Activated CD4-positive, alpha-beta T cell treated with anti-CD3 and anti-CD28 coated beads, Interleukin-10, Interleukin-2, amounts not matched to agents 100 ng/mL and 50 ng/mL, durations not matched to agents 16 hours and 8 hours (primary cell): ENCODE data around the gene HABP2.

Experiments used
- DNase-seq: peaks from one replicate; pipeline ENCODE4 v3.0.0-alpha.2; 2020

The HABP2 gene

DNA sequence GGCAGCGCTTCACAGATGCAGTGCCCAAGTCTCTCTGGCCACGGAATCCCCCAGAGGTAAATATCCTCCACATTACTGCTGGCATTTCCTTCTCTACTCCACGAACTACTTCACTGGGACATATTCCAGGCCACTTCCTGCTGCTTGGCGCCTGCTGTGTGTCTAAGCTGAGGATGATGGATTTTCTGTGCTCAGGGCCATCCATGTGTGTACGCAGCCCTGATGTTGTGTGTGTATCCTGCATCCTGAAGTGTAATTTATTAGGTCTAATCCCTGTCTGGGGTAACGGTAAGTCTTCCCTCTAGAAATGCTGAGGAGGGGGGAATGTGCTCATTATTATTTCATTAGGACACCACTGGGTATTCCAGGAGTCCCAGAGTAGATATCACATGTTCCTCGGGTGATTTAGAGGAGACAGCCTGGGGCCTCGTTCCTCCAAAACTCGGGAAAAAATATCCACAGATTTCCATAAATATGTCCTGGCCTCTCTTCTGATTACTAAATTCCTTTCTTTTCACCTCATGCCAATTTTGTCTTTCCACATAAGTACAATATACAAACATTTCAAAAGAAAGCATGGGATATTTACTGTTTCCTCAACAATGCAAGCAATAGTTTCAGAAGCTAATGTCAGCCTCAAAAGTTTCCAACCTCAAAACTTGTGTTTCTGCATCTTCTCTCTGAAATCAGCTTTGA is 25.5 kb upstream of the HABP2 start:
- DNase-seq = no peak

DNA sequence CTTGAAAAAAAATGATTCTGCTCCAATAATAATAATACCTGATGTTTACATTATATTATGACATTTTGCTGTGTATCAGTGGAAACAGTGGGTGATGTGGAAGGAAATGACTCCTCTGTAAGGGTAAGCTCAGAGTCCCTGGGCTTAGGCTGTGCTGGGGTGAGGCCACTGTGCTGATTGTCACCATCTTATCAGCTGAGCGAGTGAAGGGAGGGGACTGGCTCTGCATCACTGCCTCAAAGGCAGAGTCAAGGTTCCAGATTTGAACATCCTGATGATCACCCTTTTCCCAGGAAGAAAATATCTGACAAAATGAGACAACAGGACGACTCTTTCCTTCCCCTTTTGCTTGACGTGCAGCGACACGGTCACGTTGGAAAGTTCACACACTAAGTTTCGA is 24.0 kb upstream of the HABP2 start:
- no peak for DNase-seq

GRCh38 chr10:113529575-113529974 is 23.3 kb upstream of the HABP2 start:
- no peak for DNase-seq

- no peak for DNase-seq
Measured at GRCh38 chr10:113530476-113530875, 22.4 kb upstream of the HABP2 start.

GRCh38 chr10:113532724-113533123 is 20.1 kb upstream of the HABP2 start:
- DNase-seq = no peak

- no peak for DNase-seq
Measured at GRCh38 chr10:113533801-113534200, 19.1 kb upstream of the HABP2 start.

- peak; percentile 14 for DNase-seq
Measured at GRCh38 chr10:113534423-113534822, 18.4 kb upstream of the HABP2 start.

- no peak for DNase-seq
Measured at GRCh38 chr10:113537672-113538071, 15.2 kb upstream of the HABP2 start.

DNA sequence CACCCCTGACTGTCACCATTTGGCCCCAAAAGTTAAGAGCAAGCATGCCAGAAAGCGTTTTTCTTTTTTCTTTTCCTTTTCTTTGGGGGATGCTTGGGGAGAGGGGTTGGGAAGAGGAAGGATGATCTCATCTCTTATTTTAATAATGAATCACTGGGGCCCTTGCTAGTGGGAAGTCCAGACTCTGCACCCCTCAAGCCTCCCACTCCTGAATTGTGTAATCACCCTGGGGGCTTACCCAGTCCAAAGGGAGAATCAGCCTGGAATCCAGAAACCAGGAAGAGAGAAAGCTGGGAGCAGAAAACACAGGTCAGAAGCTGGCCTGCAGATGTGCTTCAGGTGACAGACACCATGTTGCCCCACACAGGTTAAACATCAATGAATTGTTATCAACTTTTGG is 14.7 kb upstream of the HABP2 start:
- no peak for DNase-seq

DNA sequence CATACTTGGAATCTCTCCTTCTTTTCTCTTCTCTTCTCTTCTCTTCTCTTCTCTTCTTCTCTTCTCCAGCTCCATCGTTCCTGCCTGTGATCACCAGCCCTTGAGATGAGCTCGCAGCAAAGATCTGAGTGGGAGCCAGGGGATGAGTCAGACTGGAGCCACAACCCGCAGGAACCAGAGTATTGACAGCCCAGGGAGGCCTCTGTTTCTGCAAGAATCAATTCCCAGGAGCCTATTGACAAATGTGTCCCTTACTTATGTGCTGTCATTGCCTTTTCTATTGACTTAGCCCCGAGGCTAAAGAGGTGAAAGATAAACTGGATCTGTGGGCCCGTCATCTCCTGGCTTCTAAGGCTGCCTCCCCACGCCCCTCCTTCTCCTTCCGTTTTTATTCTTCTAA is 13.1 kb upstream of the HABP2 start:
- no peak for DNase-seq

DNA sequence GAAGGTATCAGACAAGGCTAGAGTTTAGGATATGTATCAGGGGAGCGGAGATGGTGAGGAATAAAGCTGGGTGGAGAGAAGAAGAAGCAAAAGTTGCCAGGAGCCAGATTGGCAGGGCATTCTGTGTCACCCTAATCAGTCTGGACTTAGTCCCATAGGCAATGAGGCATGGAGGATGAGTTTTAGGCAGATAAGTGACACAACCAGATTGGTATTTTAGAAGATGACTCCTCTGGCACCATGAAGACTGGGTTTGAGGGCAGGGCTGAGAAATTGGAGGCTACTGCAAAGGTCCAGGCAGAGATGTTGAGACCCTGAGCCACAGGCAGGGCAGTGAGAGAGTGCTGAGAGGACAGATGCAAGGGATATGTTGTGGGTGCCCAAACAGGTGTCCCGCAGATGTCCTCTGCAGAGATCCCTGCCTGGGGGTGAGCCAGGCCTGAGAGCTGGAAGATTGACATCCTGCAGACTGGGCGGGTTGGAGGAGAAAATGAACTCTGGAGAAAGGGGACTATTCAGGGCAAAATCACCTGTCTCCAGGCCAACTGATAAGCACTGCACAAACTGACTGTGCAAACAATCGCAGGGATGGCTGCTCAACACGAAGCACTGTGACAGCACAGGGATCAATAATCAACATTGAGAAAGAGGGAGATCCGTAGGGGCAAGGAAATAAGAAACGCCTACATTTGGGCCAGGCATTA is 11.9 kb upstream of the HABP2 start:
- no peak for DNase-seq

- no peak for DNase-seq
Measured at GRCh38 chr10:113541549-113541927, 11.3 kb upstream of the HABP2 start.

GRCh38 chr10:113543107-113543955 is 9.5 kb upstream of the HABP2 start:
- DNase-seq = no peak

DNA sequence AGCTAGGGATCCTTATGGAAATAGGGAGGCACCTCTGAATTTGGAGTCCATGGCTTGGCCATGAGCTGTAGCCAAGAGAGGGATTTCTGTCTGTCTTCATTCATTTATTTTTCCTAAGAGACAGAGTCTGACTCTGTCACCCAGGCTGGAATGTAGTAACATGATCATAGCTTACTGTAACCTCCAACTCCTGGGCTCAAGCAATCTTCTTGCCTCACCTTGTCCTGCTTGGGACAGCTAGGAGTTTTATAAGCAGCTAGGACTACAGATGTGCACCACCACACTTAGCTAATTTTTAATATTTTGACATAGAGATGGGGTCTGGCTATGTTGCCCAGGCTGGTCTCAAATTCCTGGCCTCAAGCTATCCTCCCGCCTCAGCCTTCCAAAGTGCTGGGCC is 8.5 kb upstream of the HABP2 start:
- no peak for DNase-seq

- no peak for DNase-seq
Measured at GRCh38 chr10:113547426-113547825, 5.4 kb upstream of the HABP2 start.

GRCh38 chr10:113549856-113550255 is 3.0 kb upstream of the HABP2 start:
- no peak for DNase-seq

DNA sequence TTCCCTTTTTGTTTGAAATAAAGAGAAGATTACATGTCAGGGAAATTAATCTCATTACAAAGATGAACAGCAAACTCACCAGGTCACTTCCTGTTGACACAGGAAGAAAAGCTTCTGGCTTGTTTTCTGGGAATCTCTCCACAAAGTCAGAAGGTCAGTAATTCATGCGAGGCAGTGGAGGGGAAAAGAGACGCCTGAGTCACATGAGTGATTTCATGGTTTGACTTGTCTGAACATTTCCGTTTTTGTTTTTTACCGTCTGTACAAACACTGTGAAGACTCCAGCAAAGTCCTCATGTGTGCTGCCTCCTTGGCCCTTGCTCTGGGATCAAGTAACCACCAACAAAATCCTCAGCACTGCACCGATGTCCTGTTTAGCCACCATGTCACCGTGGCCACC is 2.5 kb upstream of the HABP2 start:
- no peak for DNase-seq

DNA sequence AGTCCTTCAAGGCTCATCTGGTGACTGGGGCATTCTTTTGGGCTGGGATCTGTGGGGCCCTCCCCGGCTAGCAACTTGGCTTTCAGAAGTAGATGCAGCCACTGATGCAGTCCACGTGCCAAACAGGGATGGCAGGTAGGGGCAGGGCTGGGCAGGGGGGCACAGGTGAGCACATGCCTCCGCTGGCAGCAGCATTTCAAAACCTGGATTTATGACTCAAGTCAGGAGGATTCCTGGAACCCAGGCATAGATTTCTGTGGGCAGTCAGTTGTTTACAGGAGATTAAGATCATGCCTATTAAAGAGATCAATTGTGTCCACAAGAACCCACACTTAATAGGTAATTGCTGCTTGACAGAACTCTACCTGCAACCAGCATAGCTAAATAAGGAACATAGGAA is 839 bp upstream of the HABP2 start:
- DNase-seq = no peak

DNA sequence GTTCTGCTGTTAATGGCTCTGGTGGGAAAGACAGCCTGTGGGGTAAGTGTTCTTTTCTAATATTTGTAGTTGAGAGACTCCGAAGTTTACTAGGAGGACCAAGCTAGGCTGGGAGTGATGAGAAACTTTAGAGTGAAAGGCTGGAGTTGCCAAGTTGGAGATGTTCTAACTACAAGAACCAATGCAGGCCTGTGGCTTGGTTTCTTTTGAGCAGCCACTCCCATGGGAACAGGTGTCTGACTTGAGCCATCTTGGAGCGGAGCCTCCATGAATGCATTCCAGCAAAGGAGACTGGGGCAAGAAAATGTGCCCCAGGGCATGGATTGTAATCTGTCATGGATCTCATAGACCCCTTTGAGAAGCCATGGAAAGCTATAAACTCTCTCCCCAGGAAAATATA is 296 bp downstream of the HABP2 start:
- DNase-seq = no peak

GRCh38 chr10:113554214-113554613 is 1.4 kb downstream of the HABP2 start:
- no peak for DNase-seq

DNA sequence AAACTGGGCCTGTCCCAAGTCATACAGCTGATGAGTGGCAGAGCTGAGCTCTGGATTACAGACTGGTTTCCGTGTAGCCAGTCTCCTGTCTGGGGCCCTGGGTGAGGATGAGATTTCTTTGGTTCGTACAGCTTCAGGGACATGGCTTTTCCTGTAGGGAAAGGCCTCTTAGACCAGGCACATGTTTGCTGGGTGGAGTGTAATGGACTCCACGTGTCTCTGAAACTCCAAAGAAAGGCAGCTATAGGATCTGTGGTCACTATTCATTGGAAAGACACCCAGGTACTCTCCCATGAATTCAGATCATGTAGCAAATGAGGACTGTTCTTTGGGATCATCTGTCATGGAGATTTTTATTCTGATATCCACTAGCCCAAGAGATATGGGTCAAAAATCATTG is 2.4 kb downstream of the HABP2 start:
- DNase-seq = no peak

DNA sequence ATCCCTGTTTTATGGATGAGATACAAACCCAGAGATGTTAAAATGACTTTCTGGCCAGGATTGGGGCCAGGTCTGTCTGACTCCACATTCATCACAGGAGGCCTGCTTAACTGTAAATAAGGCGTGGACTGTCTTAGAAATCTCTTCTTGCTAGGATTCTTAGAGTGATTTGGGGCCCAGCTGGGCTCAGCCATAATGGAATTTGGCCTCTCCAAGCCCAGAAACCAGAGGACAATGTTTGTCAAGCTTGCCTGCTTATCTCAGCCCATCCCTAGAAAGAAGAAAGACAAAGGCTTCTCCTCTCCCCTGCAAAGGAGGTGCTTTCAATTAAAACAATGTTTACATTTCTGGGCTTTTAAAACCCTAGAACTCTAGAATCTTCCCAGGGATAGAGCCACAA is 2.9 kb downstream of the HABP2 start:
- no peak for DNase-seq

DNA sequence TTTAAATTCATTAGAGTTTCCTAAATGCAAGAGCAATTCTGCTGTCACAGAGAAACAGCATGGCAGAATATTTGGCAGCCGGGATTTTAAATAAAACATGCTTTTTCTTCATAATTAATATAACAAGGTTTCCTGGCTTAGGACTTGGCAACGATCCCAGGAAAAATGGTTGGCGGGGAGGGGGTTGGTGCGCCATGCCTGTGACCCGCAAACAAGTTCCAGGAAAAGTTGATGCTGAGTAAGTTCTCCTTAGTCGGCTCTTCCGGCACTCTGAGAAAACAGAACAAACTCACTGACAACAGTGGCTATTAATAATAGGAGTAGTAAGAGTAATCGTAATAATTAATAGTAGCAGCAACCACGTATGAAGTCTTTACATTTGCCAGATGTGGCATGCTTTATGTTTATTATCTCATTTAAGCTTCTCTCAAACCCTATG is 4.6 kb downstream of the HABP2 start:
- no peak for DNase-seq

DNA sequence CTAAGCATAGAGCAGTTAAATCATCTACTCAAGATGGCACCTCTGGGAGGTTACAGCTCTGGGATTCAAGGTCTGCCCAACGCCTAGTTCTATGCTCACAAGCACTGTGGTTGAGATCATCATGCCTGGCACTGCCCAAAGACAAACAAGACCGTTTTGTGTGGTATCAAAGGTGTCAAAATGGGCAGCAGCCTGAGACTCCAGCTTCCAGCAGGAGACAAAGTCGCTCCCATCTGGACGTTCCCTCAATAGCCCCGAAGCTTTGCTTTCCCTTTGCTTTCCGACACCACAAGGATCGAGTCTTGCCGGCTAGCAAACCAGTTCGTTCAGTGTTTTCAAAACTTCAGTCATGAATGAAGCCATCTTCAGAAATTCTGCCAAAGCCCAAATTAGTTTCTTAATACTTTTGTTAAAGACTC is 5.1 kb downstream of the HABP2 start:
- no peak for DNase-seq
